Measurements from ENCODE around the gene FXYD2.

The FXYD2 gene

GRCh38 chr11:117837070-117837776, 12.7 kb upstream of the FXYD2 start:
- DNase-seq (ENCODE audit: extremely low spot score, insufficient read length, low read depth) (no peak), FAIRE-seq (no peak)

GRCh38 chr11:117836077-117836960, 11.8 kb upstream of the FXYD2 start:
- FAIRE-seq (no peak), DNase-seq (ENCODE audit: extremely low spot score, insufficient read length, low read depth) (no peak)

DNA sequence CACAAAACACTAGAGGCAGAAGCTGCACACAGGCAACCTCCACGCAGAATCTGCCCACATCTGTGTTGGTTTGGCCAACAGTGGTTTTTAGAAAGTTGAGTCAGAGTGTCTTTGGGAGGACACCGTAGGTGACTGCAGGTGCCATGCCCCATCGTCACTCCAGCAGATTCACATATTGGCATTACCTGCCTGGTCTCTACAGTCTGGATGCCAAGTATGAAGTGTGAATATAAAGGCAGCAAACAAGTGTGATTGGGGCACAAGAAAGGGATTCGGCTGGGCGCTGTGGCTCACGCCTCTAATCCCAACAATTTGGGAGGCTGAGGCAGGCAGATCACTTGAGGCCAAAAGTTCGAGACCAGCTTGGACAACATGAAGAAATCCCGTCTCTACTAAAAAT, 11.0 kb upstream of the FXYD2 start:
- FAIRE-seq, result no peak

GRCh38 chr11:117834838-117835443, 10.4 kb upstream of the FXYD2 start:
- DNase-seq (ENCODE audit: extremely low spot score, insufficient read length, low read depth) (no peak), FAIRE-seq (no peak)

More for the DNA sequence above, 11.0 kb upstream of the FXYD2 start:
- DNase-seq (ENCODE audit: extremely low spot score, insufficient read length, low read depth), result no peak

GRCh38 chr11:117834068-117834810, 9.7 kb upstream of the FXYD2 start:
- FAIRE-seq (no peak), DNase-seq (ENCODE audit: extremely low spot score, insufficient read length, low read depth) (no peak)

GRCh38 chr11:117833401-117833891, 8.9 kb upstream of the FXYD2 start:
- FAIRE-seq (no peak), DNase-seq (ENCODE audit: extremely low spot score, insufficient read length, low read depth) (no peak)

DNA sequence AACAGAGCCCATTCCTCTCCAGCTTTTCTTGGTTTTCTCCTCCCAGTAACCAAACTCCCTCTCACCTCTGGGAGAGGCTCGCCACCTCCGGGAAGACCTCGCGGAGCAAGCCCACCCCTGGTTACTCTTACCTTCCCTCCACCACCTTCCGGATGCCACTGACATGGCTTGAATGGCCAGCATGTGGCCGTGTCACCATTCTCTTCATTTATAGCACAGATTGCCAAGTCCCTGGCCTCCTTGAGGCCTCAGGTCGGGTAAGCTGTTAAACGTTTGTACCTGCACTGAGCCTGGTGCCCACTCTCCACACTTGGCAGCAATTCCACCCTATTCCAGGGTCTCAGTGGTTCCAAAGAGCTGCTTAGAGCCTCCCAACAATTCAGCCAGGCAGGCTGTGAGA, 8.0 kb upstream of the FXYD2 start:
- no peak for DNase-seq (ENCODE audit: extremely low spot score, insufficient read length, low read depth)
- FAIRE-seq, result no peak

GRCh38 chr11:117831661-117832415, 7.3 kb upstream of the FXYD2 start:
- no peak for DNase-seq (ENCODE audit: extremely low spot score, insufficient read length, low read depth)
- FAIRE-seq, result no peak

DNA sequence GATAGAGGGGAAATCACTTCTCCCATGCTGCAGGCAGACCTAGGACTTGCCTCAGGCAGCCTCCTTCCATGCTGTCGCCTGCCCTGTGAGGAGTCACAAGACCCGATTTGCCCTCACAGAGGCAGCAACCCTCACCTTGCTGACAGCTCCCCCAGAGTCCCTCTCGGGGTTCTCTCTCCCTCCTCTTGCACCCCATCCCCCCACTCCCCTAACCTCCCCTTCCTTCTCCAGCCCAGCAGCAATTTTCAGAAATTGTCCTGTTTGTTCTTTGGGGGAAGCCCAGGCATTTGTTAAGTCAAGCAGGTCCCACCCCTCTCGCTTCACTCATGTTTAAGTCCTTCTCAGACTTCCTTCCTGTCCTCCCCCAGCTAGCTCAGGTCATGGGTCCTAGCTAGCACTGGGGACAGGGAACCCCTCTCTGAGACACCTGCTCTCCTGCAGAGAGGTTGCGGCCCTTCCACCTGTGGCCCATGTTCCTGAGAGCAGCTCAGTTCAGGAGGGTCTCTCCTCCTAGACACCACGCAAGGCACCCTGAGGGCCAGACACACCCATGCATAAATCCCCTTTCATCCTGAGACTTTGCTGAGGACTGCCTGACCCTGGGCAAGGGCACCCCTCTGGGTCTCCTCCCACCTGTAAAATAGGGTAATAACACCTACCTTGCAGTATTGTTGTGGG, 6.3 kb upstream of the FXYD2 start:
- no peak for DNase-seq (ENCODE audit: extremely low spot score, insufficient read length, low read depth)
- FAIRE-seq, result no peak

GRCh38 chr11:117830072-117830471, 5.5 kb upstream of the FXYD2 start:
- DNase-seq (ENCODE audit: extremely low spot score, insufficient read length, low read depth), result no peak
- FAIRE-seq, result no peak

- no peak for FAIRE-seq
- DNase-seq (ENCODE audit: extremely low spot score, insufficient read length, low read depth), result no peak
Measured at GRCh38 chr11:117829369-117829725, 4.8 kb upstream of the FXYD2 start.

- DNase-seq (ENCODE audit: extremely low spot score, insufficient read length, low read depth) (no peak), FAIRE-seq (no peak)
Measured at GRCh38 chr11:117828611-117829368, 4.2 kb upstream of the FXYD2 start.

DNA sequence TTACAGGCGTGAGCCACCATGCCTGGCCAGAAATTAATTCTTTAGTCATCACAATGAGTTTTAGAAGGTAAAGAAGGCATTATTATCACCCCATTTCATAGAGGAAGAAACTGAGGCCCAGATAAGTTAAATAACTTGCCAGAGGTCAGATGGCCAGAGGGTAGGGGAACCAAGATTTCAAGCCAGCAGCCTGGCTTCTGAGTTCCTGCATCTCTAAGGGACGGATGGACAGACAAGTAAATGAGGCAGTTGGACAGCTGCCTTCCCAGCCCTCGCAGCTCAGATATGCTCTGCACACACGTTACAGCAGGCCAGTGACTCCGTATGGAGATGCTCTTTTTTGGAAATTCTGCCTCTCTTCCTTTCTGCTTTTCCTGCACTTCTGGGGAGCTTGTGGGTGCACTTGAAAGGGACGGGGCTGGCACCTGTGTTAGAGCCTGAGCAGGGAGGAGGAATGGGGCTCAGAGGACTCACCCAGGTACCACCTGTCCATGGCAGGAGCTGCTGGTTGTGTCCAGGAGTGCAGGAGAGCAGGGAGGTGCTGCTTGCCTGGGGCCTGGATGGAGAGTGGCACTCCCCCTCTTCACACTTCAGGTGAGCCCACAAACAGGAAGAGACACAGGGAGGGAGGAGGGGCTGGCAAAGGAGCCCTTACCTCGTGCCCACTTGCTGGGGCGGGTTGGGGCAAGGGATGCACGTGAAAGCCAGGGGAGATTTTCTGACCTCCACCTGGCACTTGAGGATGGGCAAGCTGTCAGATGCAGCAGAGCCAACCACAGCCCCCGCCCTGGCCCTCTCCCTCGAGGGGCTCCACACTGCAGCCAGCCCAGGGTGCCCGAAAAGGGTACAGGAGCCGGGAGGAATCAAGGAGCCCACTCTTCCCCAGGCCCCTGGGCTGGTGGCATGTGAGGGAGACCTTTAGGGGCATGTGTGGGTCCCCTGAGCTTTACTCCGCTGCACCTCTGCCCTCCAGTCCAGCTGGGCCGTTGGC, 3.3 kb upstream of the FXYD2 start:
- no peak for FAIRE-seq
- no peak for DNase-seq (ENCODE audit: extremely low spot score, insufficient read length, low read depth)

DNA sequence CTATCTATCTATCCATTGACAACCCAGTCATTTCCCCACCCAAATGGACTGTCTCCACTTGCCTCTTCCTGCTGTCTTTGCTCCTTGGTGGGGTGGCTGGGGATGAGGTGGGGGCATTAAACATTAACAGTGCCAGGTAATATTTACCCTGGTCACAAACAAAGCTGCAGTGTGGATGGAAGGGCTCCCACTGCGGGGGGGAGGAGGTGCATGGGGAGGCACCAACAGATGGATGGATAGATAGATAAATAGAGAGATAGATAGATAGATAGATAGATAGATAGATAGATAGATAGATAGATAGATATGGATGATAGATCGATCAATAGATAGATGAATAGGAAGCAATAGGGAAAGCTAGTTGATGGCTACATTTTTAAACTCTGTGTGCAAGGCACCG, 2.3 kb upstream of the FXYD2 start:
- no peak for DNase-seq (ENCODE audit: extremely low spot score, insufficient read length, low read depth)
- no peak for FAIRE-seq

DNA sequence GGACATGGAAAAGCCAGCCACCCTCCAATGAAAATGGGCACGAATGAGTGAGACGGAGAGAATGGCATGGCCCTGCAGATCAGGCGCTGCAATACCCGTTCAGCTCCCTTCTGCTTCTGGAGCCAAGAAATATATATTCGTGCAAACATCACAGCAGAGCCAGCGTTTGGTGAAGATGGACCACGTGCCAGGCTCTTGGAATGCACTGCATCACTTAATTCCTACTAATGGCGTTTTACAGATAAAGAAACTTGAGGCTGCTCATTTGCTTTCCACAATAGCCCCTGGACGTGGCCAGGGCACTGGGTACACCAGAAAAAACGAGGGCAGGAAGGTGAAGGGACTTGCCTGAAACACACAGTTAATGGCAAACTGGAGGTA, 1.6 kb upstream of the FXYD2 start:
- no peak for FAIRE-seq
- DNase-seq (ENCODE audit: extremely low spot score, insufficient read length, low read depth), result no peak

DNA sequence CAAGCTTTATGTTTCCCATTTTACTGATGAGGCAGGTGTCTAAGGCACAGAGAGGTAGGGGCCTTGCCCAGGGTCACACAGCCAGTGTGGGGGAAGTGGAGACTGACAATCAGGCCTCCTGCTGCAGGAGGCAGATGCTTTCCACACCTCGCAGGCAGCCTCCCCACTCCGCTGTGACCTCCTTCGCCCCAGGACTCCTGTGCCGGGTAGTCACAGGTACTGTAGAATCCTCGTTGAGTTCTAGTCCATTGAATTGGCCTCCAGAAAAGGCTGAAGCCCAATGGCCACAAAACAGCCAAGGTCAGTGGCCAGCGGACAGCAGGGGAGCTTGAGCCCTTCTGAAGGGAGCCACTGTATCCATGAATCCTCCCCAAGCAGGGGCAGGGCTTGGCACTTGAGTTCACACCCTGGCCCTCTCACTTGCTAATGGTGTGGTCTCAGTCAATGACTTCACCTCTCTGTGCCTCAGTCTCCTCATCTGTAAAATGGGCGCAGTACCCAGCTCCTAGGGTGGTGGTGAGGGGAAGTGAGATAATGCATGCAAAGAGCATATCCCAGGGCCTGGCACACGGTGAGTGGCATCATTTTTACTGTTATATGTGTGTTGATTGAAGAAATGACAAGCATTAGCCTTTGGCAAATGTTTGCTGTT, 1.1 kb upstream of the FXYD2 start:
- no peak for FAIRE-seq
- DNase-seq (ENCODE audit: extremely low spot score, insufficient read length, low read depth), result no peak

- FAIRE-seq, result no peak
- no peak for DNase-seq (ENCODE audit: extremely low spot score, insufficient read length, low read depth)
Measured at GRCh38 chr11:117823946-117824420, 561 bp downstream of the FXYD2 start.

Measured in GM18507 (cell line).